Gastroesophageal sphincter (tissue), 4 donors: ENCODE results near the gene CD82. TPM values are rescaled to one million over a fixed set of nuclear protein-coding genes. Genes with fewer than 3 reads are reported as not detected.
A peak's percentile ranks its signal among the peaks of the same experiment; 100 is the strongest.

Experiments used
- ATAC-seq: fragments of 150-250 bp; one replicate; pipeline ENCODE4 v1.9.1; 2016; ENCODE audit warnings: mild to moderate bottlenecking, moderate library complexity
- H3K27ac ChIP-seq, 4 donors: fragments of 200-600 bp; sonication (generic) in 3 of 4; 1 replicate in 3 of 4; 2 replicates in 1 of 4; pipeline ENCODE4 v1.5.1; 2016 to 2019
- H3K27me3 ChIP-seq: fragments of 200-600 bp; sonication (generic); one replicate; pipeline ENCODE4 v1.5.1; 2019
- H3K36me3 ChIP-seq, 2 donors: fragments of 200-600 bp; sonication (generic); one replicate each; pipeline ENCODE4 v1.5.1; 2019; ENCODE audit warnings: control low read depth in 1 of 2
- H3K4me1 ChIP-seq, 3 donors: fragments of 200-600 bp; sonication (generic); 1 replicate in 2 of 3; 2 replicates in 1 of 3; pipeline ENCODE4 v1.5.1; 2016 to 2019; ENCODE audit warnings: control low read depth in 2 of 3
- H3K4me3 ChIP-seq, 2 donors: fragments of 200-600 bp; sonication (generic); one replicate each; pipeline ENCODE4 v1.5.1; 2019; ENCODE audit warnings: mild to moderate bottlenecking in 1 of 2, moderate library complexity in 1 of 2
- H3K9me3 ChIP-seq, 3 donors: fragments of 200-600 bp; sonication (generic); one replicate each; pipeline ENCODE4 v1.5.1; 2017 to 2019; ENCODE audit warnings: control low read depth in 2 of 3
- CTCF ChIP-seq, 4 experiments: fragments of 200-600 bp in 2 of 4; fragments of 450-650 bp in 2 of 4; sonication (generic) in 1 of 4; IDR thresholded peaks; one replicate each; pipeline ENCODE4 v1.5.1; 2017 to 2019; ENCODE audit warnings: antibody characterized with exemption in 4 of 4, mild to moderate bottlenecking in 2 of 4, moderate library complexity in 2 of 4
- EP300 ChIP-seq: sonication (generic); formaldehyde crosslinking; IDR thresholded peaks from one replicate; pipeline ENCODE4 v1.6.1; 2017; ENCODE audit warnings: antibody characterized with exemption, mild to moderate bottlenecking
- POLR2A ChIP-seq, 2 donors: fragments of 450-650 bp; IDR thresholded peaks; one replicate each; pipeline ENCODE4 v1.6.1; 2017; ENCODE audit warnings: antibody characterized with exemption in 2 of 2, mild to moderate bottlenecking in 2 of 2, moderate library complexity in 1 of 2
- POLR2AphosphoS5 ChIP-seq: sonication (generic); formaldehyde crosslinking; IDR thresholded peaks from one replicate; pipeline ENCODE4 v1.6.1; 2017; ENCODE audit warnings: antibody characterized with exemption
- WGBS, 2 donors: methylation state at CpG; one replicate each; pipeline ENCODE4 v1.1.5; 2018; ENCODE audit warnings: low coverage in 1 of 2; 5-methylcytosine and 5-hydroxymethylcytosine counted together
- total RNA-seq, 4 donors: library from RNA; depleted of rRNA; stranded (reverse); fragments of >200 nt; gene quantifications; one replicate each; pipeline ENCODE4 v1.1.0, GENCODE V29; 2016

The CD82 gene
- total RNA-seq, 4 donors from 2014 or later = 12.7 to 24.0 (median 19.1) TPM

- H3K4me3 ChIP-seq = no peak overlapping the region
- no peaks in the 10 kb centered on the region for H3K9me3 ChIP-seq
- H3K27me3 ChIP-seq = no peaks in the 10 kb centered on the region
- 97 to 100% methylated on average over 3 to 5 of the region's 22 CpGs for WGBS, 2 donors
- TF ChIP-seq EP300 (no peak), POLR2A (IDR thresholded peaks at IDR 0.05) (no peak), CTCF (IDR thresholded peaks at IDR 0.05) (no peak), POLR2AphosphoS5 (no peak)
- no peak for ATAC-seq
- peaks cover 0 to 33% (median 2%) of the 10 kb centered on the region in 3 donors for H3K4me1 ChIP-seq
- H3K27ac ChIP-seq = no peak overlapping the region
- peaks cover 0 to 35% of the 10 kb centered on the region in 2 donors for H3K36me3 ChIP-seq
These were observed 53.3 kb downstream of the CD82 start for GRCh38 chr11:44618561-44619425.

GRCh38 chr11:44620328-44620725, 54.9 kb downstream of the CD82 start:
- Histone ChIP-seq H3K9me3 (no peaks in the 10 kb centered on the region), H3K27me3 (no peaks in the 10 kb centered on the region), H3K4me3 (no peak overlapping the region), H3K36me3 (peaks cover 0 to 31% of the 10 kb centered on the region in 2 donors), H3K4me1 (peaks cover 0 to 33% (median 5%) of the 10 kb centered on the region in 3 donors), H3K27ac (no peak overlapping the region)
- TF ChIP-seq POLR2A (IDR thresholded peaks at IDR 0.05) = no peak
- TF ChIP-seq CTCF (IDR thresholded peaks at IDR 0.05) = no peak
- no peak for TF ChIP-seq EP300
- no peak for TF ChIP-seq POLR2AphosphoS5
- 90 to 100% methylated on average over 2 of the region's 5 CpGs for WGBS, 2 donors
- ATAC-seq = no peak

GRCh38 chr11:44621140-44621681, 55.7 kb downstream of the CD82 start:
- no peaks in the 10 kb centered on the region for H3K27me3 ChIP-seq
- H3K4me3 ChIP-seq = no peak overlapping the region
- no peak overlapping the region for H3K27ac ChIP-seq
- H3K9me3 ChIP-seq = no peaks in the 10 kb centered on the region
- WGBS, 2 donors = 9 to 20% methylated on average over 9 to 14 of the region's 24 CpGs
- peaks cover 0 to 22% of the 10 kb centered on the region in 2 donors for H3K36me3 ChIP-seq
- ATAC-seq = peak; percentile 74
- peaks cover 0 to 39% (median 5%) of the 10 kb centered on the region in 3 donors for H3K4me1 ChIP-seq
- peak; percentile 98 to 99 (median 98) for TF ChIP-seq CTCF (IDR thresholded peaks at IDR 0.05)
- no peak for TF ChIP-seq EP300

DNA sequence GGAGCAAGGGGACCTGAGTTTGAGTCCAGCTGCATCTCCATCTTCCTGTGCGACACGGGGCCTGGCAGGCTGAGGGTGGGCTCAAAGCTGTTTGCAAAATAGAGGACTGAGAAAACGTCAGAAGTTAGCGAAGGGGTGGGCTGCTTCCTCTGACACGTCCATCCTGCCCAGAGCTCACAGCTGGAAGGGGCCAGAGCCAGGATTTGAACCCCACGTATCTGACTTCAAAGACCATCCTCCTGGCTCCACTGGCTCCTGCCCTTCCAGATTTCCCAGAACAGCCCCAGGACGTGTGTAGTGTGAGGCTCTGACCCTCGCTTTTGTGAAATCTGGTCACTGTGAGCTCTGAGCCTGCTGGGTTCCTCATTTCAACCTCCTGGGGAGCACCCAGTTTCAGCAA, 56.3 kb downstream of the CD82 start:
- Histone ChIP-seq H3K36me3 (peaks cover 0 to 16% of the 10 kb centered on the region in 2 donors), H3K27ac (no peak overlapping the region), H3K4me1 (peaks cover 0 to 41% (median 5%) of the 10 kb centered on the region in 3 donors), H3K27me3 (no peaks in the 10 kb centered on the region), H3K9me3 (no peaks in the 10 kb centered on the region), H3K4me3 (no peak overlapping the region)
- 94% methylated on average over 3 of the region's 8 CpGs; no CpG with 5 or more reads in 1 of the 2 donors for WGBS, 2 donors
- TF ChIP-seq CTCF (IDR thresholded peaks at IDR 0.05) = no peak
- no peak for TF ChIP-seq EP300
- no peak for TF ChIP-seq POLR2A (IDR thresholded peaks at IDR 0.05)
- TF ChIP-seq POLR2AphosphoS5 = no peak
- no peak for ATAC-seq
